HepG2 (cell line): ENCODE results near the gene CTSA. TPM values are rescaled to one million over a fixed set of nuclear protein-coding genes. Genes with fewer than 3 reads are reported as not detected.

Experiments used
- ARHGAP35 ChIP-seq: sonication (generic); formaldehyde crosslinking; IDR thresholded peaks from 2 replicates; pipeline ENCODE4 v1.9.0; 2022; ENCODE audit warnings: mild to moderate bottlenecking, inconsistent platforms, moderate library complexity, missing genetic modification reagents, borderline replicate concordance
- ELF4 ChIP-seq: sonication (generic); formaldehyde crosslinking; IDR thresholded peaks from 2 replicates; pipeline ENCODE4 v1.5.0; 2020; ENCODE audit warnings: missing genetic modification reagents, mild to moderate bottlenecking, moderate library complexity, borderline replicate concordance
- IKZF1 ChIP-seq: fragments of 450-650 bp; IDR thresholded peaks from 2 replicates; pipeline ENCODE4 v1.7.1; 2016
- ISL2 ChIP-seq: sonication (generic); formaldehyde crosslinking; IDR thresholded peaks from 2 replicates; pipeline ENCODE4 v1.5.0; 2020; ENCODE audit warnings: missing genetic modification reagents
- KAT7 ChIP-seq: IDR thresholded peaks from 2 replicates; pipeline ENCODE4 v1.6.1; 2018; ENCODE audit warnings: borderline replicate concordance, missing compliant biosample characterization
- KLF12 ChIP-seq: sonication (generic); formaldehyde crosslinking; IDR thresholded peaks from 2 replicates; pipeline ENCODE4 v1.4.0; 2020; ENCODE audit warnings: missing genetic modification reagents, borderline replicate concordance
- KMT2B ChIP-seq: IDR thresholded peaks from 2 replicates; pipeline ENCODE4 v1.6.1; 2016; ENCODE audit warnings: missing genetic modification reagents, missing compliant biosample characterization
- LRRFIP1 ChIP-seq: sonication (generic); formaldehyde crosslinking; conservative IDR thresholded peaks from 2 replicates; pipeline ENCODE4 v1.4.0; 2020; ENCODE audit warnings: missing genetic modification reagents
- MED1 ChIP-seq: sonication (generic); formaldehyde crosslinking; IDR thresholded peaks from 2 replicates; pipeline ENCODE4 v1.4.0; 2020; ENCODE audit warnings: missing genetic modification reagents
- MLLT10 ChIP-seq: sonication (generic); formaldehyde crosslinking; IDR thresholded peaks from 2 replicates; pipeline ENCODE4 v1.4.0; 2020; ENCODE audit warnings: missing genetic modification reagents
- NBN ChIP-seq: fragments of 450-650 bp; conservative IDR thresholded peaks from 2 replicates; pipeline ENCODE4 v1.6.1; 2017
- NFYC ChIP-seq: IDR thresholded peaks from 2 replicates; pipeline ENCODE4 v1.6.1; 2016; ENCODE audit warnings: missing genetic modification reagents, missing compliant biosample characterization
- PHB2 ChIP-seq: fragments of 450-650 bp; IDR thresholded peaks from 2 replicates; pipeline ENCODE4 v1.6.1; 2018; ENCODE audit not compliant: partially characterized antibody
- TP53 ChIP-seq: sonication (generic); formaldehyde crosslinking; conservative IDR thresholded peaks from 2 replicates; pipeline ENCODE4 v1.4.0; 2020; ENCODE audit warnings: missing genetic modification reagents
- WIZ ChIP-seq: sonication (generic); formaldehyde crosslinking; IDR thresholded peaks from 2 replicates; pipeline ENCODE4 v1.5.1; 2020; ENCODE audit warnings: mild to moderate bottlenecking, missing genetic modification reagents
- ZBTB4 ChIP-seq: sonication (generic); formaldehyde crosslinking; IDR thresholded peaks from 2 replicates; pipeline ENCODE4 v1.4.0; 2020; ENCODE audit warnings: missing genetic modification reagents, mild to moderate bottlenecking, borderline replicate concordance
- ZC3H4 ChIP-seq: sonication (generic); formaldehyde crosslinking; IDR thresholded peaks from 2 replicates; pipeline ENCODE4 v1.4.0; 2020; ENCODE audit warnings: missing genetic modification reagents, borderline replicate concordance
- ZNF441 ChIP-seq: sonication (generic); formaldehyde crosslinking; IDR thresholded peaks from 2 replicates; pipeline ENCODE4 v1.7.0; 2021; ENCODE audit warnings: missing genetic modification reagents, borderline replicate concordance
- ZNF510 ChIP-seq: sonication (generic); formaldehyde crosslinking; IDR thresholded peaks from 2 replicates; pipeline ENCODE4 v1.4.0; 2020; ENCODE audit warnings: low read depth, mild to moderate bottlenecking, missing genetic modification reagents
- ZNF558 ChIP-seq: sonication (generic); formaldehyde crosslinking; IDR thresholded peaks from 2 replicates; pipeline ENCODE4 v1.9.0; 2022; ENCODE audit warnings: mild to moderate bottlenecking, missing genetic modification reagents, borderline replicate concordance
- ZNF619 ChIP-seq: sonication (generic); formaldehyde crosslinking; IDR thresholded peaks from 2 replicates; pipeline ENCODE4 v1.4.0; 2020; ENCODE audit warnings: mild to moderate bottlenecking, missing genetic modification reagents
- ZNF678 ChIP-seq: sonication (generic); formaldehyde crosslinking; IDR thresholded peaks from 2 replicates; pipeline ENCODE4 v1.4.0; 2020; ENCODE audit warnings: mild to moderate bottlenecking, missing genetic modification reagents
- ZNF879 ChIP-seq: sonication (generic); formaldehyde crosslinking; IDR thresholded peaks from 2 replicates; pipeline ENCODE4 v1.8.1; 2023; ENCODE audit warnings: missing genetic modification reagents
- ZNF883 ChIP-seq: sonication (generic); formaldehyde crosslinking; IDR thresholded peaks from 2 replicates; pipeline ENCODE4 v1.5.1; 2020; ENCODE audit warnings: mild to moderate bottlenecking, missing genetic modification reagents; ENCODE audit errors: not compliant biosample characterization
- polyA plus RNA-seq, 8 experiments: library from polyadenylated mRNA; depleted of rRNA in 3 of 8; stranded (reverse) in 7 of 8; unstranded in 1 of 8; fragments of >200 nt; fragmentation: Illumina TruSeq in 4 of 8; extraction: Trizol in 4 of 8; gene quantifications; 2 replicates each; pipeline versions ENCODE4 v1.2.1 to v1.2.3, GENCODE V29; 2011 to 2016; ENCODE audit warnings: low read depth in 4 of 8, missing spikeins in 1 of 8, mixed read lengths in 1 of 8; ENCODE audit not compliant: insufficient read depth in 1 of 8
- total RNA-seq, 5 experiments: library from RNA; depleted of rRNA; stranded (reverse); fragments of >200 nt; fragmentation: Illumina TruSeq; extraction: Trizol; gene quantifications; 2 replicates each; pipeline ENCODE4 v1.2.3, GENCODE V29; 2016; ENCODE audit warnings: low read depth in 1 of 5
- TF ChIP-seq, protein P1 (sequence below): sonication (generic); formaldehyde crosslinking; IDR thresholded peaks from 2 replicates; pipeline ENCODE4 v1.4.0; 2020; ENCODE audit warnings: missing genetic modification reagents

The CTSA gene
- total and polyA plus RNA-seq, 2 of the 13 experiments (the other 11 are each of a cell fraction or from before 2014, with no cell fraction given): 202 to 231 TPM

GRCh38 chr20:45909336-45909808 is 18.2 kb downstream of the CTSA start (continued):
- TF ChIP-seq ZNF441 (CRISPR knock-in tag): no peak; the same call in 1 of the 2 replicates
- no peak for TF ChIP-seq ZNF510
- no peak for TF ChIP-seq LRRFIP1 (CRISPR knock-in tag)
- TF ChIP-seq, protein P1, sequence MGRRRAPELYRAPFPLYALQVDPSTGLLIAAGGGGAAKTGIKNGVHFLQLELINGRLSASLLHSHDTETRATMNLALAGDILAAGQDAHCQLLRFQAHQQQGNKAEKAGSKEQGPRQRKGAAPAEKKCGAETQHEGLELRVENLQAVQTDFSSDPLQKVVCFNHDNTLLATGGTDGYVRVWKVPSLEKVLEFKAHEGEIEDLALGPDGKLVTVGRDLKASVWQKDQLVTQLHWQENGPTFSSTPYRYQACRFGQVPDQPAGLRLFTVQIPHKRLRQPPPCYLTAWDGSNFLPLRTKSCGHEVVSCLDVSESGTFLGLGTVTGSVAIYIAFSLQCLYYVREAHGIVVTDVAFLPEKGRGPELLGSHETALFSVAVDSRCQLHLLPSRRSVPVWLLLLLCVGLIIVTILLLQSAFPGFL (CRISPR knock-in tag): no peak
- TF ChIP-seq MLLT10: no peak
- no peak for TF ChIP-seq ZNF558 (CRISPR knock-in tag)
- TF ChIP-seq KMT2B: peak; percentile 36
- TF ChIP-seq ZNF883: peak; percentile 19
- TF ChIP-seq ZNF619 (CRISPR knock-in tag): no peak
- TF ChIP-seq KLF12 (CRISPR knock-in tag): no peak; the same call in 1 of the 2 replicates
- TF ChIP-seq IKZF1: no peak
- TF ChIP-seq KAT7: 0 out of 2 replicates have a peak, but pooled peaks have one; percentile 55
- TF ChIP-seq TP53 (CRISPR knock-in tag): no peak
- 0 out of 2 replicates have a peak, but pooled peaks have one; percentile 19 for TF ChIP-seq ARHGAP35 (CRISPR knock-in tag)
- no peak for TF ChIP-seq WIZ (CRISPR knock-in tag)
- TF ChIP-seq ZNF678 (CRISPR knock-in tag): no peak
- TF ChIP-seq ZBTB4 (CRISPR knock-in tag): no peak
- TF ChIP-seq ELF4: no peak
- no peak for TF ChIP-seq NFYC (CRISPR knock-in tag)
- peak; percentile 66; the same call in 1 of the 2 replicates for TF ChIP-seq ISL2 (CRISPR knock-in tag)
- no peak for TF ChIP-seq NBN
- TF ChIP-seq ZNF879: no peak
- TF ChIP-seq ZC3H4: no peak
- TF ChIP-seq MED1 (CRISPR knock-in tag): peak; percentile 75
- no peak for TF ChIP-seq PHB2
